ENCODE measurements around the gene TEX2.

DNA sequence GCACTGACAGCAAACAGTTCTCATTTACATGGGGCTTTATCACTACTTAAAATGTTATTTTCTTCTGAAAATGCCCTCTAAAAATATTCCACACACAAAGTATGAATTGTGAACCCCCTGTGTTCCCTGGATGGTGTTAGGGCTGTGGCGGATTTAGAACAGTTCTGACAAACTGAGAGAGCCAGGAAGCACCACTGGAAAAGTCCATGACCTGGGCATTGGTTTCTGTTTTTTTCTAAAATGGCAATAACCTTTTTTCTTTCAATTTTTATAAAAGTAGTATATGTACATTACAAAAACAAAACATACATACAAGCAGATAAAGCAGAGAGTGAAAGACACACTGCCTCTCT, 112.1 kb downstream of the TEX2 start:
- TF ChIP-seq EZH2 (IDR thresholded peaks at IDR 0.05; ENCODE audit: insufficient read depth, poor library complexity, severe bottlenecking) = no peak
- TF ChIP-seq EZH2phosphoT487 (IDR thresholded peaks at IDR 0.05; ENCODE audit: insufficient read depth, low read depth) = no peak

Data from GM23248 (cell line).